Neural cell (in vitro differentiated cells): ENCODE measurements around the gene MAPK9.

Experiments used
- EZH2 ChIP-seq: fragments of 200-600, 300-800 bp; shearing (Covaris generic), sonication (generic); IDR thresholded peaks from 2 replicates; pipeline ENCODE4 v1.6.1; 2014; ENCODE audit warnings: antibody characterized with exemption, low read length, borderline replicate concordance, mild to moderate bottlenecking; ENCODE audit not compliant: insufficient read depth, poor library complexity, severe bottlenecking
- TAF1 ChIP-seq: IDR thresholded peaks from 2 replicates; pipeline ENCODE4 v1.6.1; 2012; ENCODE audit warnings: low read depth
- TF ChIP-seq, protein P1 (sequence below): fragments of 450-650 bp; IDR thresholded peaks from 2 replicates; pipeline ENCODE4 v1.5.1; 2014; ENCODE audit warnings: antibody characterized with exemption, mild to moderate bottlenecking, moderate library complexity; ENCODE audit not compliant: poor library complexity, severe bottlenecking

DNA sequence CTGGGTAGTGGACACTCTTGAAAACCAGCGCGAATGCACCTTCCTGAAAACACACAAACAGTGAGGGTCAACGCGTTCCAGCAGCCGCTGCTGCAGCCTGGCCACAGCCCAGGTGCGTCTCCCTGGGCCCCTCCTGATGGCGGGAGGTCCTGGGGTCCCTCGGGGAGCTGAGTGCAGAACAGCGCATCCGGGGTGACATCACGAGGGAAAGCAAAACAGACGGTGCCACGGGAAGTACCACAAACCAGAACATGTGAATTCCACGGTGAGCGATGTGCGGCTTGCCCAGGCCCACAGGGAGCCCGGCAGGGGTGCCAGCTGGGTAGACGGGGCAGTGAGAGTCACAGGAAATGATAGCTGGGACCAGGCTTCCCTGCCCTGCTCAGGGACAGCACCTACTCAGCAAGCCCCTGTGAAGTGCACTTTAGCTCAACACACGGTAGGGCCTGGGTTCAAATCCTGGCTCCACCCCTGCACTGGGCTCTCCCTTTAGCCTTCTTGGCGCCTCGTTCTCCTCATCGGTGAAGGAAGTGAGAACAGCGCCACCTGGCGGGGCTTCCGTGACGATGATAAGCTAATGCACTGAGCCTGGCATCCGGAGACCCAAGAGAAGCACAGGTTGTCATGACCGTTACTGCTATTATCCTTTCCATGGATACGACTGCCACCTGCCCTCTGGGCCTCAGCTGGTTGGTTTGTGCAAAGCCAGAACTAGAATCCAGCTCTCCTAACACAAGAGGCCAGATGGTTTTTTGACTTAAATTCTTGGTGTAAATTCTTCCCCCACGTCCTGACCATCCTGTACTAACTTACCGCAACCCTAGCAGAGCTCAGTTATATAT is 36.6 kb upstream of the MAPK9 start:
- TF ChIP-seq EZH2 (no peak), TAF1 (no peak)
- TF ChIP-seq, protein P1, sequence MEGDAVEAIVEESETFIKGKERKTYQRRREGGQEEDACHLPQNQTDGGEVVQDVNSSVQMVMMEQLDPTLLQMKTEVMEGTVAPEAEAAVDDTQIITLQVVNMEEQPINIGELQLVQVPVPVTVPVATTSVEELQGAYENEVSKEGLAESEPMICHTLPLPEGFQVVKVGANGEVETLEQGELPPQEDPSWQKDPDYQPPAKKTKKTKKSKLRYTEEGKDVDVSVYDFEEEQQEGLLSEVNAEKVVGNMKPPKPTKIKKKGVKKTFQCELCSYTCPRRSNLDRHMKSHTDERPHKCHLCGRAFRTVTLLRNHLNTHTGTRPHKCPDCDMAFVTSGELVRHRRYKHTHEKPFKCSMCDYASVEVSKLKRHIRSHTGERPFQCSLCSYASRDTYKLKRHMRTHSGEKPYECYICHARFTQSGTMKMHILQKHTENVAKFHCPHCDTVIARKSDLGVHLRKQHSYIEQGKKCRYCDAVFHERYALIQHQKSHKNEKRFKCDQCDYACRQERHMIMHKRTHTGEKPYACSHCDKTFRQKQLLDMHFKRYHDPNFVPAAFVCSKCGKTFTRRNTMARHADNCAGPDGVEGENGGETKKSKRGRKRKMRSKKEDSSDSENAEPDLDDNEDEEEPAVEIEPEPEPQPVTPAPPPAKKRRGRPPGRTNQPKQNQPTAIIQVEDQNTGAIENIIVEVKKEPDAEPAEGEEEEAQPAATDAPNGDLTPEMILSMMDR: peak; percentile 57
